ENCODE results near the gene VPS33B. TPM values are rescaled to one million over a fixed set of nuclear protein-coding genes. Genes with fewer than 3 reads are reported as not detected.

Gene VPS33B
- total RNA-seq (2016; rRNA removed; fragmentation: Illumina TruSeq; extraction: Trizol) (14.7 and 16.5 TPM in 2 replicates), polyA plus RNA-seq (2011; rRNA removed) (13.9 and 15.8 TPM in 2 replicates), polyA minus RNA-seq (2011; rRNA and poly(A)+ RNA removed; ENCODE audit: low replicate concordance) (11.9 and 12.6 TPM in 2 replicates), Bru-seq, nascent RNA (percentile 61 among the genes with signal in this experiment), BruChase-seq, experiment 1, labeled RNA remaining after a 6-hour chase (percentile 84 among the genes with signal in this experiment), BruChase-seq, experiment 2, labeled RNA remaining after a 2-hour chase (percentile 70 among the genes with signal in this experiment)
- total RNA-seq (2016; cell fraction: cytosol; rRNA removed; fragmentation: Illumina TruSeq; extraction: Trizol; ENCODE audit: low read depth): 3.4 and 4.8 TPM in 2 replicates
- 12.1 and 16.4 TPM in 2 replicates for total RNA-seq (2016; cell fraction: insoluble cytoplasmic fraction; rRNA removed; fragmentation: Illumina TruSeq; extraction: Trizol)
- total RNA-seq (2016; cell fraction: membrane; rRNA removed; fragmentation: Illumina TruSeq; extraction: Trizol): 5.4 and 6.5 TPM in 2 replicates
- total RNA-seq (2016; cell fraction: nucleus; rRNA removed; fragmentation: Illumina TruSeq; extraction: Trizol): 16.0 and 19.0 TPM in 2 replicates
- 8.6 and 9.1 TPM in 2 replicates for polyA plus RNA-seq (2011; cell fraction: cytosol; rRNA removed)
- polyA plus RNA-seq (2011; cell fraction: nucleus; rRNA removed): 28.2 and 31.1 TPM in 2 replicates
- 11.3 and 11.4 TPM in 2 replicates for polyA plus RNA-seq (2012)
- polyA plus RNA-seq (2016; cell fraction: cytosol; fragmentation: Illumina TruSeq; extraction: Trizol; ENCODE audit: low read depth): 2.7 and 2.8 TPM in 2 replicates
- 10.7 and 15.3 TPM in 2 replicates for polyA plus RNA-seq (2016; cell fraction: insoluble cytoplasmic fraction; fragmentation: Illumina TruSeq; extraction: Trizol; ENCODE audit: low read depth)
- 5.2 and 5.4 TPM in 2 replicates for polyA plus RNA-seq (2016; cell fraction: membrane; fragmentation: Illumina TruSeq; extraction: Trizol; ENCODE audit: low read depth)
- polyA plus RNA-seq (2016; cell fraction: nucleus; fragmentation: Illumina TruSeq; extraction: Trizol; ENCODE audit: insufficient read depth, low read depth): 23.6 and 33.7 TPM in 2 replicates
- polyA minus RNA-seq (2011; cell fraction: cytosol; rRNA and poly(A)+ RNA removed): 5.0 and 8.8 TPM in 2 replicates
- 13.9 and 15.2 TPM in 2 replicates for polyA minus RNA-seq (2011; cell fraction: nucleus; rRNA and poly(A)+ RNA removed)
- long read RNA-seq, experiment 1, transcript VPS33B-201 (23 exons, 2,767 nt): major isoform, 7 of 9 reads
- long read RNA-seq, experiment 1, partial matches to known transcripts: 1 of 9 reads
- long read RNA-seq, experiment 1, other reads (novel, unspliced or antisense): 1 of 9 reads
- long read RNA-seq, experiment 2, transcript VPS33B-201 (23 exons, 2,767 nt): major isoform, 10 of 21 reads
- long read RNA-seq, experiment 2, partial matches to known transcripts: 5 of 21 reads
- long read RNA-seq, experiment 2, other reads (novel, unspliced or antisense): 6 of 21 reads

- BruUV-seq (replicated peaks): TSS peak; percentile 82
- POLR2A ChIA-PET: interaction anchor here (0.8 to 2.1 kb wide), 3 partner anchors 18 to 91 kb away, joined by 3 to 4 read pairs (median 3); partner anchors contain the start of gene PRC1
- peak within 1 kb of the TSS; percentile 62 for H3K27ac ChIP-seq (ENCODE audit: extremely low read length, insufficient read depth, low read length)
- no peak for TF ChIP-seq ZNF446 (CRISPR knock-in tag; IDR thresholded peaks at IDR 0.05)
- TF ChIP-seq ZSCAN31 (CRISPR knock-in tag; IDR thresholded peaks at IDR 0.05; ENCODE audit: low read depth): 0 out of 2 replicates have a peak, but pooled peaks have one; percentile 39
- 0 out of 2 replicates have a peak, but pooled peaks have one; percentile 35 for TF ChIP-seq ZNF329 (CRISPR knock-in tag; IDR thresholded peaks at IDR 0.05; ENCODE audit: low read depth)
- peak in 1 of 2 experiments; percentile 76; a peak in 1 of 4 replicates for TF ChIP-seq KLF16 (CRISPR knock-in tag; IDR thresholded peaks at IDR 0.05)
- peak; percentile 70; the same call in 1 of the 2 replicates for TF ChIP-seq ZFP91 (CRISPR knock-in tag; IDR thresholded peaks at IDR 0.05; ENCODE audit: borderline replicate concordance)
- 0 out of 2 replicates have a peak, but pooled peaks have one; percentile 59 for TF ChIP-seq ZNF441 (CRISPR knock-in tag; IDR thresholded peaks at IDR 0.05; ENCODE audit: borderline replicate concordance)
- peak; percentile 60; the same call in 1 of the 2 replicates for TF ChIP-seq ZFP37 (CRISPR knock-in tag; IDR thresholded peaks at IDR 0.05; ENCODE audit: borderline replicate concordance)
- TF ChIP-seq ZBTB10 (CRISPR knock-in tag; IDR thresholded peaks at IDR 0.05; ENCODE audit: borderline replicate concordance): no peak
- no peak for TF ChIP-seq ZNF232 (CRISPR knock-in tag; IDR thresholded peaks at IDR 0.05; ENCODE audit: borderline replicate concordance)
- TF ChIP-seq HMG20B (CRISPR knock-in tag; conservative IDR thresholded peaks at IDR 0.05): 0 out of 2 replicates have a peak, but pooled peaks have one; percentile 23
- no peak for TF ChIP-seq ZNF569 (CRISPR knock-in tag; IDR thresholded peaks at IDR 0.05; ENCODE audit: borderline replicate concordance)
- TF ChIP-seq NKX3-1 (CRISPR knock-in tag; IDR thresholded peaks at IDR 0.05): no peak
These were observed at the start of gene VPS33B for GRCh38 chr15:91022075-91022831. TSS of gene VPS33B (minus strand) at chr15:91022594. CDS start at chr15:91022249, 345 bp downstream.

More at GRCh38 chr15:91022075-91022831, at the start of gene VPS33B:
- ATAC-seq (peak; percentile 96), FAIRE-seq (peak; percentile 80), DNase-seq (ENCODE audit: low spot score) (peak; percentile 86)
- CTCF ChIA-PET (ENCODE audit: low intra/inter-chr PET ratio, low total read pairs): interaction anchor here (1.1 kb wide), 1 partner anchor 27 kb away, joined by 3 read pairs; no protein-coding TSS in a partner anchor
- H3K4me1 ChIP-seq (ENCODE audit: insufficient read depth, low read length): peaks cover 20% of the 10 kb centered on the region
- H3K4me3 ChIP-seq (replicated peaks in 1 of 3; ENCODE audit: insufficient read depth in 1 of 3, low read depth in 2 of 3, low read length in 3 of 3): peak within 1 kb of the TSS; percentile 87 to 97 (median 95)
- H3K4me2 ChIP-seq (ENCODE audit: low read depth, low read length): peak within 1 kb of the TSS; percentile 87
- in situ Hi-C loops (cut with HindIII; ENCODE audit: extremely low pct_ligation_motif_present, low pct_unique_long_range_greater_than_20kb): no loop called here
- peak within 1 kb of the TSS; percentile 88 for H3K9ac ChIP-seq (ENCODE audit: insufficient read depth, low read depth, low read length)
- peaks cover 1 to 3% of the 10 kb centered on the region in 2 experiments; a peak in 2 of 5 replicates for H3K36me3 ChIP-seq (replicated peaks in 1 of 2; ENCODE audit: control insufficient read depth in 1 of 2, insufficient read depth in 2 of 2, low read length in 2 of 2)
- H3K27me3 ChIP-seq (ENCODE audit: control insufficient read depth in 1 of 2, insufficient read depth in 2 of 2, low read length in 2 of 2): no peaks in the 10 kb centered on the region; a peak in 1 of 5 replicates
- intact Hi-C loops (cut with micrococcal nuclease; ENCODE audit: unreplicated experiment): no loop called here
- peak within 1 kb of the TSS; percentile 98 for H2AFZ ChIP-seq (ENCODE audit: low read length)
- H4K20me1 ChIP-seq (ENCODE audit: insufficient read depth, low read length): no peaks in the 10 kb centered on the region
- peaks cover 19% of the 10 kb centered on the region for H3K79me2 ChIP-seq (ENCODE audit: insufficient read depth, low read length)
- no peaks in the 10 kb centered on the region for H3K9me3 ChIP-seq (ENCODE audit: low read length)
- under 1% methylated on average over 29 of the region's 48 CpGs for WGBS (ENCODE audit: low lambda C conversion rate)
